Progenitor cell of endocrine pancreas (in vitro differentiated cells): ENCODE measurements around the gene CIB4. TPM values are rescaled to one million over a fixed set of nuclear protein-coding genes. Genes with fewer than 3 reads are reported as not detected.

ENCODE experiments used
- DNase-seq: peaks from one replicate; pipeline ENCODE4 v3.0.0; 2021; ENCODE audit warnings: low spot score; ENCODE audit not compliant: unreplicated experiment
- H3K27ac Mint-ChIP-seq: 2 replicates; pipeline ENCODE4 v1.8.0; 2021; ENCODE audit warnings: mild to moderate bottlenecking, moderate library complexity, mixed read lengths
- H3K27me3 Mint-ChIP-seq: 2 replicates; pipeline ENCODE4 v1.8.0; 2021; ENCODE audit warnings: mixed read lengths
- H3K36me3 Mint-ChIP-seq: 2 replicates; pipeline ENCODE4 v1.8.0; 2022; ENCODE audit warnings: mixed read lengths; ENCODE audit not compliant: insufficient read depth
- H3K4me1 Mint-ChIP-seq: 2 replicates; pipeline ENCODE4 v1.8.0; 2021; ENCODE audit warnings: low read depth, mixed read lengths
- H3K4me3 Mint-ChIP-seq: 2 replicates; pipeline ENCODE4 v1.8.0; 2021; ENCODE audit warnings: low read depth, mild to moderate bottlenecking, moderate library complexity, mixed read lengths
- H3K9me3 Mint-ChIP-seq: 2 replicates; pipeline ENCODE4 v1.8.0; 2021; ENCODE audit warnings: low read depth, mixed read lengths
- CTCF ChIP-seq: fragments of 200-600 bp; sonication (generic); IDR thresholded peaks from one replicate; pipeline ENCODE4 v1.5.0; 2021; ENCODE audit warnings: antibody characterized with exemption, mild to moderate bottlenecking; ENCODE audit not compliant: unreplicated experiment
- total RNA-seq: library from RNA; stranded (reverse); gene quantifications from 2 replicates; pipeline ENCODE4 v1.2.1, GENCODE V29; 2021

CIB4 gene
- total RNA-seq, 1 donor from 2014 or later, result not detected

DNA sequence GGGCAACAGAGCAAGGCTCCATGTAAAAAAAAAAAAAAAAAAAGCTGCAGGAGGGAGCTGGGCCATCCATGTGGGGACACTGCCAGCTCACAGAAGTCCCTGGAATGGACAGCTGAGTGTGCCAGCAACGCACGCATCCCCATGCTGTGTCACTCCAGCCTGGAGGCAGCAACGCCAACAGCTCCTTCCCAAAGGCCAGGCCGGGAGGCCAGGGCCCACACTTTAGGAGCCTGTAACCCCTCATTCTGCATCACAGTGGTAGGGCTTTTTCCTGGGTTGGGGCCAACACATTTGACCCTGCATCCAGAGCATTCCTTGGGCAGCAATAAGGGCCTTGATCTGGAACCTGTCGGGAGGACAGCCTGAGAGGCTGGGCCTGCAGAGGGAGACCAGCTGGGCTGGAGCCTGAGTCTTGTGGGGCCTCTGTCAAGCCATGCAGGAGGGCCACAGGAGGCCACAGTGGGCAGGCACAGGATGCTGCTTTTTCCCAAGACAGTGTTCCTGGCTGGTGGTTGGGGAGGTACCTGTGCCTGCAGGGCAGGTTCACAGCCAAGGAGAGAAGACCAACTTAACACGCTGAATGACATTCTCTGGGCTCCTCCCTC, 34.6 kb upstream of the CIB4 start:
- Mint-ChIP-seq H3K9me3 (no peaks in the 10 kb centered on the region), H3K4me1 (no peaks in the 10 kb centered on the region), H3K36me3 (no peaks in the 10 kb centered on the region), H3K27me3 (peaks cover 40% of the 10 kb centered on the region), H3K27ac (no peak overlapping the region), H3K4me3 (no peak overlapping the region)
- no peak for DNase-seq
- no peak for TF ChIP-seq CTCF

GRCh38 chr2:26674771-26675170, 33.6 kb upstream of the CIB4 start:
- Mint-ChIP-seq H3K27me3 (peaks cover 36% of the 10 kb centered on the region), H3K9me3 (no peaks in the 10 kb centered on the region), H3K36me3 (no peaks in the 10 kb centered on the region), H3K4me1 (no peaks in the 10 kb centered on the region), H3K27ac (no peak overlapping the region), H3K4me3 (no peak overlapping the region)
- no peak for DNase-seq
- TF ChIP-seq CTCF, result no peak

- H3K4me1 Mint-ChIP-seq, result no peaks in the 10 kb centered on the region
- no peak for DNase-seq
- H3K27me3 Mint-ChIP-seq, result peaks cover 36% of the 10 kb centered on the region
- H3K36me3 Mint-ChIP-seq, result no peaks in the 10 kb centered on the region
- no peak overlapping the region for H3K4me3 Mint-ChIP-seq
- no peak overlapping the region for H3K27ac Mint-ChIP-seq
- H3K9me3 Mint-ChIP-seq, result no peaks in the 10 kb centered on the region
- no peak for TF ChIP-seq CTCF
These were observed 33.0 kb upstream of the CIB4 start for GRCh38 chr2:26674002-26674751.

GRCh38 chr2:26672818-26673393, 31.7 kb upstream of the CIB4 start:
- Mint-ChIP-seq H3K27ac (no peak overlapping the region), H3K4me1 (no peaks in the 10 kb centered on the region), H3K36me3 (no peaks in the 10 kb centered on the region), H3K27me3 (peaks cover 26% of the 10 kb centered on the region), H3K9me3 (no peaks in the 10 kb centered on the region), H3K4me3 (no peak overlapping the region)
- no peak for TF ChIP-seq CTCF
- no peak for DNase-seq

DNA sequence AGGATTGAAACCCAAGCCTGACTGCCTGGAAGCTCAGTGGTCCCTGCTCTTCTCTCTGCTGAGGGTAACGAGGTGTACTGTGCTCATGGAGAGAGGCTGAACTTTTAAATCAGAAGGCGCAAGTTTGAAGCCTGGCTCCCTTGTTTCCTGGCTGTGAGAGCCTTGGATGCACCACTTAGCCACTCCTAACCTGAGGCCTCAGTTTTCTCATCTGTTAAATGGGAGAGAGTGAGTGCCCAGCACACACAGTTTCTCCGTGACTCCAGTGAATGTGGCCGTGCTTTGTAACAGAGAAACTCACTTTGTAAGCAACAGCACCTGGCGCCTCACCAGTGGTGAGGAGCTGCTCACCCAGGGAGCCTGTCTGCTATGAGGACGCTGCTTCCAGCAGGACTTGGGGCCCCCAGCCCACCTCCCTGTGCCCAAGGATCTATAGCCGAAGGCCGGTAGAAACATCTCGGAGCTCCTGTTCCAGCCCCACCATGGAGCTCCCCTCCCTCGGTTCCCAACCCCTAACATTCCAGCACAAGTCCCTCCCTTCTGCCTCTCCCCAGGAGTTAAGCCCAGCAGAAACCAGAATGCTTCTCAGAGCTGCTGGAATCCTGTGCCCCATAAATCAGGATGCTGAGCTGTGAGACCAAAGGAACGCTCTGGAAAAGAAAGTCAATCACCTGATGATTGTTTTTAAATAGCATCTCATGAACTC, 31.1 kb upstream of the CIB4 start:
- Mint-ChIP-seq H3K36me3 (no peaks in the 10 kb centered on the region), H3K4me3 (no peak overlapping the region), H3K27ac (no peak overlapping the region), H3K27me3 (peaks cover 27% of the 10 kb centered on the region), H3K4me1 (no peaks in the 10 kb centered on the region), H3K9me3 (no peaks in the 10 kb centered on the region)
- DNase-seq, result no peak
- TF ChIP-seq CTCF, result no peak
